Neural progenitor cell (in vitro differentiated cells): ENCODE data around the gene DTNB. TPM values are rescaled to one million over a fixed set of nuclear protein-coding genes. Genes with fewer than 3 reads are reported as not detected.

ENCODE experiments used
- DNase-seq: peaks from one replicate; pipeline ENCODE4 v3.0.0-alpha.2; 2016; ENCODE audit warnings: low spot score
- H2AFZ ChIP-seq: fragments of 200-600 bp; sonication (generic); replicated peaks from 2 replicates; pipeline ENCODE4 v1.6.1; 2016; ENCODE audit warnings: antibody characterized with exemption
- H3F3A ChIP-seq: fragments of 200-600 bp; sonication (generic); 2 replicates; pipeline ENCODE4 v1.6.1; 2016; ENCODE audit warnings: antibody characterized with exemption, low read depth
- H3K27ac ChIP-seq: fragments of 200-600 bp; sonication (generic); 2 replicates; pipeline ENCODE4 v1.5.1; 2016; ENCODE audit warnings: mild to moderate bottlenecking
- H3K27me3 ChIP-seq: fragments of 200-600 bp; sonication (generic); 2 replicates; pipeline ENCODE4 v1.6.1; 2016; ENCODE audit warnings: mild to moderate bottlenecking, moderate library complexity
- H3K36me3 ChIP-seq: fragments of 200-600 bp; sonication (generic); 2 replicates; pipeline ENCODE4 v1.5.1; 2016
- H3K4me1 ChIP-seq: fragments of 200-600 bp; sonication (generic); 2 replicates; pipeline ENCODE4 v1.6.1; 2016; ENCODE audit warnings: mixed run types
- H3K4me2 ChIP-seq: fragments of 200-600 bp; sonication (generic); 2 replicates; pipeline ENCODE4 v1.6.1; 2016
- H3K4me3 ChIP-seq: fragments of 200-600 bp; sonication (generic); 2 replicates; pipeline ENCODE4 v1.5.1; 2016
- H3K79me2 ChIP-seq: fragments of 200-600 bp; sonication (generic); 2 replicates; pipeline ENCODE4 v1.6.1; 2016; ENCODE audit warnings: low read depth
- H3K9ac ChIP-seq: fragments of 200-600 bp; sonication (generic); 2 replicates; pipeline ENCODE4 v1.6.1; 2016
- H3K9me3 ChIP-seq: fragments of 200-600 bp; sonication (generic); 2 replicates; pipeline ENCODE4 v1.5.1; 2016; ENCODE audit warnings: low read depth
- H4K20me1 ChIP-seq: fragments of 200-600 bp; sonication (generic); 2 replicates; pipeline ENCODE4 v1.6.1; 2016; ENCODE audit warnings: low read depth
- H3K27ac Mint-ChIP-seq: 3 replicates; pipeline ENCODE4 v1.8.0; 2021; ENCODE audit warnings: mixed read lengths
- H3K27me3 Mint-ChIP-seq: 2 replicates; pipeline ENCODE4 v1.8.0; 2022; ENCODE audit warnings: low read depth, mild to moderate bottlenecking, inconsistent platforms, moderate library complexity, mixed read lengths; ENCODE audit not compliant: insufficient read depth
- H3K36me3 Mint-ChIP-seq: 3 replicates; pipeline ENCODE4 v1.8.0; 2021; ENCODE audit warnings: mixed read lengths
- H3K4me1 Mint-ChIP-seq: 3 replicates; pipeline ENCODE4 v1.8.0; 2021; ENCODE audit warnings: mixed read lengths
- H3K4me3 Mint-ChIP-seq: 3 replicates; pipeline ENCODE4 v1.8.0; 2021; ENCODE audit warnings: mild to moderate bottlenecking, moderate library complexity, mixed read lengths
- H3K9me3 Mint-ChIP-seq: 3 replicates; pipeline ENCODE4 v1.8.0; 2020; ENCODE audit warnings: mixed read lengths
- EZH2 ChIP-seq: fragments of 200-600 bp; sonication (generic); IDR thresholded peaks from 2 replicates; pipeline ENCODE4 v1.6.1; 2017; ENCODE audit warnings: antibody characterized with exemption, mild to moderate bottlenecking, moderate library complexity
- EZH2phosphoT487 ChIP-seq: fragments of 200-600 bp; sonication (generic); IDR thresholded peaks from 2 replicates; pipeline ENCODE4 v1.6.1; 2017; ENCODE audit warnings: antibody characterized with exemption
- total RNA-seq: library from RNA; depleted of rRNA; stranded (reverse); fragments of >200 nt; gene quantifications from 2 replicates; pipeline ENCODE4 v1.2.3, GENCODE V29; 2015; ENCODE audit warnings: low replicate concordance
- TF ChIP-seq, protein P1 (sequence below): fragments of 200-600 bp; sonication (generic); IDR thresholded peaks from 2 replicates; pipeline ENCODE4 v1.5.1; 2017; ENCODE audit warnings: antibody characterized with exemption, mild to moderate bottlenecking

The DTNB gene
- total RNA-seq, 1 donor from 2014 or later: 27.1 TPM

DNA sequence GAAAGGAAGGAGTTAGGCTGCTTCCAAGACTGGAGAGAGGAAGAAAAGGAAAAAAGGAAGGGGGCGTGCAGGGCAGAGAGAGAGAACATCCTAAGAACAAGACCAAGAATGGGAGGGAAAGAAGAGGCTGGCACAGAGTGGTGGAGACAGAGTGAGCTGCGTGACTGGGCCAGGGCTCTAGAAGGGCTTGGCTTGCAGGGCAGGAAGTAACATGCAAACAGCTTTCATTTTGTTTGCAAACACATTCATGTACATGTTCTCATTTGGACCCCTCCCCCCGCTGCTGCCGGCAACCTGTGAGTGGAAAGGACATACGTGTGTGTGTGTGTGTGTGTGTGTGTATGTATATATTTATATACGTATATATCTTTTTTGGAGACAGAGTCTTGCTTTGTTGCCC, 284.9 kb downstream of the DTNB start:
- no peak overlapping the region for H2AFZ ChIP-seq
- Mint-ChIP-seq H3K36me3 (peaks cover 27% of the 10 kb centered on the region), H3K27ac (no peak overlapping the region), H3K4me3 (no peak overlapping the region), H3K4me1 (peaks cover 21% of the 10 kb centered on the region), H3K27me3 (peaks cover 5% of the 10 kb centered on the region), H3K9me3 (peaks cover 2% of the 10 kb centered on the region)
- H3K27ac ChIP-seq: no peak overlapping the region
- peaks cover 24% of the 10 kb centered on the region for H3K4me1 ChIP-seq
- no peaks in the 10 kb centered on the region for H3K36me3 ChIP-seq
- TF ChIP-seq, protein P1, sequence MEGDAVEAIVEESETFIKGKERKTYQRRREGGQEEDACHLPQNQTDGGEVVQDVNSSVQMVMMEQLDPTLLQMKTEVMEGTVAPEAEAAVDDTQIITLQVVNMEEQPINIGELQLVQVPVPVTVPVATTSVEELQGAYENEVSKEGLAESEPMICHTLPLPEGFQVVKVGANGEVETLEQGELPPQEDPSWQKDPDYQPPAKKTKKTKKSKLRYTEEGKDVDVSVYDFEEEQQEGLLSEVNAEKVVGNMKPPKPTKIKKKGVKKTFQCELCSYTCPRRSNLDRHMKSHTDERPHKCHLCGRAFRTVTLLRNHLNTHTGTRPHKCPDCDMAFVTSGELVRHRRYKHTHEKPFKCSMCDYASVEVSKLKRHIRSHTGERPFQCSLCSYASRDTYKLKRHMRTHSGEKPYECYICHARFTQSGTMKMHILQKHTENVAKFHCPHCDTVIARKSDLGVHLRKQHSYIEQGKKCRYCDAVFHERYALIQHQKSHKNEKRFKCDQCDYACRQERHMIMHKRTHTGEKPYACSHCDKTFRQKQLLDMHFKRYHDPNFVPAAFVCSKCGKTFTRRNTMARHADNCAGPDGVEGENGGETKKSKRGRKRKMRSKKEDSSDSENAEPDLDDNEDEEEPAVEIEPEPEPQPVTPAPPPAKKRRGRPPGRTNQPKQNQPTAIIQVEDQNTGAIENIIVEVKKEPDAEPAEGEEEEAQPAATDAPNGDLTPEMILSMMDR: no peak
- TF ChIP-seq EZH2phosphoT487 (no peak), EZH2 (no peak)
- H3K79me2 ChIP-seq: no peaks in the 10 kb centered on the region
- no peaks in the 10 kb centered on the region for H4K20me1 ChIP-seq
- H3K27me3 ChIP-seq: no peaks in the 10 kb centered on the region
- no peak for DNase-seq
- H3K4me3 ChIP-seq: no peak overlapping the region
- H3F3A ChIP-seq: peaks cover 8% of the 10 kb centered on the region
- H3K9ac ChIP-seq: no peak overlapping the region
- H3K4me2 ChIP-seq: no peak overlapping the region
- H3K9me3 ChIP-seq: no peaks in the 10 kb centered on the region

DNA sequence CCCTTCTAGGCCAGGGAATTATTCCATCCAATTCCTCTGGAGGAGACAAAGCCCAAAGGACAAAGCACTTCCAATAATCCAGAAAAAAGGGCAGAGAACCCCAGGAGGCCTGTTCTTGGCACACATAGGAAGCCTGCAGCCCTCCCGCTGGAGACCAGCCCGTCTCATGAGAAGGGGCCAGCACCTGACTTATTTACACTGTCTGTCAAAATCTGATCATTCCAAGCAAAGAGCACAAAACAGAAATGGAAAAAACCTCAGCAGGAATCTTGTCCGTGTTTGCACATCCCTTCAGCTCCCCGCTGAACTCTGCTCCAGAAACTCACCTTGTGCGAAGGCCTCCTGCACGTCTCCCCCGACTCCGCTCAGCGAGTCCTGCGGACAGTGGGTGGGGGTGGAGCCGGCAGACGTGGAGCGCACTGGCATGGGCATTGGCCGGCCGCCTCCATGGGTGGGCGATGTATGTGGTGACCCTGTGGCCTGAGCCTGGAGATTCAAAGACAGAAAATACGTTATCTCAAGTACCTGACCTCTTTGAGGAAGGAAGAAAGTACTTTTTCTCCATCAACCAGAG, 285.4 kb downstream of the DTNB start:
- DNase-seq: no peak
- TF ChIP-seq, protein P1: no peak
- TF ChIP-seq EZH2phosphoT487 (no peak), EZH2 (no peak)

DNA sequence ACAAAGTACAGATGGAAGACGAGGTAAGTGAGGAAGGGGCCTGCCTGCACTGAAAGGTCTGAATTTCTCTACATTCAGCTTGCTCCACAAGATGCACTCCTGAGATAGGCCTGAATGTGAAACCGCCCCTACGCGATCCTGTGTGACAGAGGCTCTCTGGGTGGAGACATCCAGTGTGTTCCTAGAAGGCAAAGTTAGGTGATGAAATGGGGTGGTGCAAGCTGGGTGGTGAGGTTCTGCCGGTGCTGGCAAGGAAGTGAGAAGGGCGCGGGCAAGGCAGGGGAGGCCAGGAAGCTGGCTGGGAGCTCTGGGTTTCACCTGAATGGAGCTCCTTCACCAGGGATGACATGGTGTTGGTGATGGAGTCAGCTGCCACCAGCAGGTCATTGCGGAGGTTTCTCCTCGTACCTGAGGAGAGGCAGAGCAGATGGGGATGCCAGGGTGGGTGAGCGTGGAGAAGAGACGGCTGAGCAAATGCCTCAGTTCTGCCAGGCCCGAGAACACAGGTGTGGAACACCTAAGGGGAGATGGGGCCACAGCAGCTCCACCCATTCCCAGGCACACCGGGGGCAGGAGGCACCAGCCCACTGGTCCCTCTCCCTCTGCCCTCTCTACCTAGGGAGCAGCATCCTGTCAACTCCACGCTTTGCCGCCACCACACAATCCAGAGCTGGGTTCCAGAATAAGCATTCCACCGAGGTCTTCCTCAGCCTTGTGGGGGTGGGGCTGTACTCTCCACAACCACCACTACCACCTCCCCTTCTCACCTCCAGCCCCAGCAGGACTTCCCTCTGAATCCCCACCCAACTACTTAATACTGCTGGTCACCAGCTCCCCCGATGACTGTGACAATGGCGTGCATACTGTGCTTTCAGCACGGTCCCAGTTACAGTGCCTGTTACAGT, 286.2 kb downstream of the DTNB start:
- H3F3A ChIP-seq: peaks cover 8% of the 10 kb centered on the region
- Mint-ChIP-seq H3K27me3 (peaks cover 5% of the 10 kb centered on the region), H3K4me3 (no peak overlapping the region), H3K27ac (no peak overlapping the region), H3K9me3 (peaks cover 2% of the 10 kb centered on the region), H3K4me1 (peaks cover 21% of the 10 kb centered on the region), H3K36me3 (peaks cover 27% of the 10 kb centered on the region)
- H3K27me3 ChIP-seq: no peaks in the 10 kb centered on the region
- H2AFZ ChIP-seq: no peak overlapping the region
- DNase-seq: no peak
- H4K20me1 ChIP-seq: no peaks in the 10 kb centered on the region
- no peaks in the 10 kb centered on the region for H3K36me3 ChIP-seq
- H3K4me1 ChIP-seq: peaks cover 24% of the 10 kb centered on the region
- H3K27ac ChIP-seq: no peak overlapping the region
- TF ChIP-seq, protein P1: no peak
- no peak for TF ChIP-seq EZH2phosphoT487
- no peak for TF ChIP-seq EZH2
- no peak overlapping the region for H3K4me2 ChIP-seq
- no peak overlapping the region for H3K4me3 ChIP-seq
- no peak overlapping the region for H3K9ac ChIP-seq
- H3K79me2 ChIP-seq: no peaks in the 10 kb centered on the region
- no peaks in the 10 kb centered on the region for H3K9me3 ChIP-seq

More for the DNA sequence above, 285.4 kb downstream of the DTNB start:
- Histone ChIP-seq H3K9me3 (no peaks in the 10 kb centered on the region), H3K4me2 (no peak overlapping the region), H3K9ac (no peak overlapping the region), H4K20me1 (no peaks in the 10 kb centered on the region), H3K4me1 (peaks cover 24% of the 10 kb centered on the region), H3K79me2 (no peaks in the 10 kb centered on the region), H3K27ac (no peak overlapping the region), H3F3A (peaks cover 8% of the 10 kb centered on the region), H3K4me3 (no peak overlapping the region), H3K36me3 (no peaks in the 10 kb centered on the region), H3K27me3 (no peaks in the 10 kb centered on the region), H2AFZ (no peak overlapping the region)
- H3K36me3 Mint-ChIP-seq: peaks cover 27% of the 10 kb centered on the region
- H3K4me3 Mint-ChIP-seq: no peak overlapping the region
- peaks cover 5% of the 10 kb centered on the region for H3K27me3 Mint-ChIP-seq
- peaks cover 2% of the 10 kb centered on the region for H3K9me3 Mint-ChIP-seq
- H3K27ac Mint-ChIP-seq: no peak overlapping the region
- peaks cover 21% of the 10 kb centered on the region for H3K4me1 Mint-ChIP-seq
